K562 (cell line): Measurements from ENCODE around the gene FUT6. TPM values are rescaled to one million over a fixed set of nuclear protein-coding genes. Genes with fewer than 3 reads are reported as not detected.
A peak's percentile ranks its signal among the peaks of the same experiment; 100 is the strongest.

ENCODE experiments used
- CREB3L1 ChIP-seq: fragments of 450-650 bp; IDR thresholded peaks from 2 replicates; pipeline ENCODE4 v1.6.1; 2014; ENCODE audit warnings: low read depth, mild to moderate bottlenecking, moderate library complexity, borderline replicate concordance
- FOSL1 ChIP-seq: fragments of 200-800 bp; sonication (Bioruptor generic); conservative IDR thresholded peaks from 2 replicates; pipeline ENCODE4 v1.6.1; 2016; ENCODE audit warnings: missing genetic modification characterization, missing compliant biosample characterization
- HCFC1 ChIP-seq: IDR thresholded peaks from 2 replicates; pipeline ENCODE4 v1.6.1; 2012; ENCODE audit warnings: low read depth, low read length, improper control_type of control experiment
- HDAC1 ChIP-seq, 2 experiments: fragments of 450-650 bp; IDR thresholded peaks; 2 replicates each; pipeline ENCODE4 v1.6.1; 2016 to 2017; ENCODE audit warnings: inconsistent platforms in 1 of 2, mild to moderate bottlenecking in 1 of 2, moderate library complexity in 1 of 2
- MAFG ChIP-seq: fragments of 450-650 bp; conservative IDR thresholded peaks from 2 replicates; pipeline ENCODE4 v1.6.1; 2016; ENCODE audit warnings: missing genetic modification characterization, missing compliant biosample characterization
- MEF2A ChIP-seq: IDR thresholded peaks from 2 replicates; pipeline ENCODE4 v1.6.1; 2011; ENCODE audit warnings: low read depth, mild to moderate bottlenecking, low read length, moderate library complexity; ENCODE audit not compliant: control insufficient read depth
- MXI1 ChIP-seq: IDR thresholded peaks from 2 replicates; pipeline ENCODE4 v1.6.1; 2011; ENCODE audit warnings: low read depth, mild to moderate bottlenecking, improper control_type of control experiment, low read length
- MYBL2 ChIP-seq, 2 experiments: fragments of 450-650 bp in 1 of 2; sonication (generic) in 1 of 2; formaldehyde crosslinking in 1 of 2; IDR thresholded peaks; 2 replicates each; pipeline versions ENCODE4 v1.6.1 to v1.8.1; 2017 to 2022; ENCODE audit warnings: borderline replicate concordance in 1 of 2, inconsistent platforms in 1 of 2, low read depth in 1 of 2, mild to moderate bottlenecking in 1 of 2, missing genetic modification reagents in 1 of 2, moderate library complexity in 1 of 2
- NCOA6 ChIP-seq: fragments of 450-650 bp; IDR thresholded peaks from 2 replicates; pipeline ENCODE4 v1.6.1; 2017; ENCODE audit warnings: mild to moderate bottlenecking
- TAF9B ChIP-seq: fragments of 450-650 bp; IDR thresholded peaks from 2 replicates; pipeline ENCODE4 v1.6.1; 2018; ENCODE audit warnings: mild to moderate bottlenecking; ENCODE audit not compliant: partially characterized antibody
- XRCC5 ChIP-seq: fragments of 200-400 bp; formaldehyde crosslinking; IDR thresholded peaks from 2 replicates; pipeline ENCODE4 v1.6.1; 2017; ENCODE audit warnings: low read depth, mild to moderate bottlenecking, low read length
- ZNF133 ChIP-seq: fragments of 250-450 bp; sonication (Bioruptor Pico); IDR thresholded peaks from 2 replicates; pipeline ENCODE4 v1.4.0; 2020; ENCODE audit warnings: mild to moderate bottlenecking
- ZNF224 ChIP-seq: sonication (generic); formaldehyde crosslinking; IDR thresholded peaks from 2 replicates; pipeline ENCODE4 v1.8.0; 2022; ENCODE audit warnings: mild to moderate bottlenecking, missing genetic modification reagents
- ZNF76 ChIP-seq: fragments of 250-450 bp; sonication (Bioruptor Pico); IDR thresholded peaks from 2 replicates; pipeline ENCODE4 v1.4.0; 2020; ENCODE audit warnings: mild to moderate bottlenecking, moderate library complexity, borderline replicate concordance
- polyA plus RNA-seq, 8 experiments: library from polyadenylated mRNA; depleted of rRNA in 4 of 8; stranded (reverse) in 5 of 8; unstranded in 3 of 8; fragments of >200 nt; fragmentation: Nextera tagmentation in 2 of 8; fragmentation: Illumina TruSeq in 1 of 8; extraction: Ambion mirVana in 2 of 8; extraction: Trizol in 1 of 8; gene quantifications; 2 replicates each; pipeline versions ENCODE4 v1.2.1 to v1.2.3, GENCODE V29; 2011 to 2014; ENCODE audit warnings: inconsistent platforms in 1 of 8, missing spikeins in 1 of 8
- total RNA-seq, 7 experiments: library from RNA; depleted of rRNA in 6 of 7; stranded (reverse); fragments of >200 nt in 6 of 7; fragmentation: Illumina TruSeq in 2 of 7; extraction: Trizol in 2 of 7; gene quantifications; 2 replicates each; pipeline versions ENCODE4 v1.2.1 to v1.2.3, GENCODE V29; 2011 to 2021; ENCODE audit warnings: low replicate concordance in 1 of 7
- TF ChIP-seq, protein P1 (sequence below), 2 experiments: fragments of 450-650 bp; formaldehyde crosslinking in 1 of 2; IDR thresholded peaks; 2 replicates each; pipeline versions ENCODE4 v1.4.0 to v1.6.1; 2014 to 2020; ENCODE audit warnings: mild to moderate bottlenecking in 2 of 2, borderline replicate concordance in 1 of 2, low read depth in 1 of 2
- TF ChIP-seq, protein P2 (sequence below): fragments of 450-650 bp; IDR thresholded peaks from 2 replicates; pipeline ENCODE4 v1.6.1; 2016; ENCODE audit warnings: antibody characterized with exemption

FUT6 gene
- total and polyA plus RNA-seq, 9 of the 15 experiments (the other 6 are each of a cell fraction or from before 2014, with no cell fraction given): 0.04 TPM; not detected in 8

- TF ChIP-seq, protein P1, sequence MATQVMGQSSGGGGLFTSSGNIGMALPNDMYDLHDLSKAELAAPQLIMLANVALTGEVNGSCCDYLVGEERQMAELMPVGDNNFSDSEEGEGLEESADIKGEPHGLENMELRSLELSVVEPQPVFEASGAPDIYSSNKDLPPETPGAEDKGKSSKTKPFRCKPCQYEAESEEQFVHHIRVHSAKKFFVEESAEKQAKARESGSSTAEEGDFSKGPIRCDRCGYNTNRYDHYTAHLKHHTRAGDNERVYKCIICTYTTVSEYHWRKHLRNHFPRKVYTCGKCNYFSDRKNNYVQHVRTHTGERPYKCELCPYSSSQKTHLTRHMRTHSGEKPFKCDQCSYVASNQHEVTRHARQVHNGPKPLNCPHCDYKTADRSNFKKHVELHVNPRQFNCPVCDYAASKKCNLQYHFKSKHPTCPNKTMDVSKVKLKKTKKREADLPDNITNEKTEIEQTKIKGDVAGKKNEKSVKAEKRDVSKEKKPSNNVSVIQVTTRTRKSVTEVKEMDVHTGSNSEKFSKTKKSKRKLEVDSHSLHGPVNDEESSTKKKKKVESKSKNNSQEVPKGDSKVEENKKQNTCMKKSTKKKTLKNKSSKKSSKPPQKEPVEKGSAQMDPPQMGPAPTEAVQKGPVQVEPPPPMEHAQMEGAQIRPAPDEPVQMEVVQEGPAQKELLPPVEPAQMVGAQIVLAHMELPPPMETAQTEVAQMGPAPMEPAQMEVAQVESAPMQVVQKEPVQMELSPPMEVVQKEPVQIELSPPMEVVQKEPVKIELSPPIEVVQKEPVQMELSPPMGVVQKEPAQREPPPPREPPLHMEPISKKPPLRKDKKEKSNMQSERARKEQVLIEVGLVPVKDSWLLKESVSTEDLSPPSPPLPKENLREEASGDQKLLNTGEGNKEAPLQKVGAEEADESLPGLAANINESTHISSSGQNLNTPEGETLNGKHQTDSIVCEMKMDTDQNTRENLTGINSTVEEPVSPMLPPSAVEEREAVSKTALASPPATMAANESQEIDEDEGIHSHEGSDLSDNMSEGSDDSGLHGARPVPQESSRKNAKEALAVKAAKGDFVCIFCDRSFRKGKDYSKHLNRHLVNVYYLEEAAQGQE (IDR thresholded peaks at IDR 0.05; ENCODE audit: borderline replicate concordance): peak; percentile 77
- TF ChIP-seq, protein P1 (CRISPR knock-in tag; IDR thresholded peaks at IDR 0.05; ENCODE audit: low read depth): no peak
- TF ChIP-seq ZNF224 (no peak), ZNF76 (CRISPR knock-in tag) (no peak), MAFG (no peak), MYBL2 (IDR thresholded peaks at IDR 0.05; ENCODE audit: low read depth) (no peak), MYBL2 (CRISPR knock-in tag; IDR thresholded peaks at IDR 0.05; ENCODE audit: borderline replicate concordance) (no peak), ZNF133 (no peak), FOSL1 (tag) (no peak), TAF9B (no peak), CREB3L1 (peak; percentile 36; the same call in 1 of the 2 replicates), MXI1 (no peak), HDAC1 (IDR thresholded peaks at IDR 0.05) (0 out of 4 replicates have a peak, but pooled peaks of 1 of the 2 experiments have one; percentile 45), HCFC1 (peak; percentile 31; the same call in 1 of the 2 replicates), NCOA6 (peak; percentile 96), MEF2A (no peak), XRCC5 (peak; percentile 59; the same call in 1 of the 2 replicates)
- TF ChIP-seq, protein P2, sequence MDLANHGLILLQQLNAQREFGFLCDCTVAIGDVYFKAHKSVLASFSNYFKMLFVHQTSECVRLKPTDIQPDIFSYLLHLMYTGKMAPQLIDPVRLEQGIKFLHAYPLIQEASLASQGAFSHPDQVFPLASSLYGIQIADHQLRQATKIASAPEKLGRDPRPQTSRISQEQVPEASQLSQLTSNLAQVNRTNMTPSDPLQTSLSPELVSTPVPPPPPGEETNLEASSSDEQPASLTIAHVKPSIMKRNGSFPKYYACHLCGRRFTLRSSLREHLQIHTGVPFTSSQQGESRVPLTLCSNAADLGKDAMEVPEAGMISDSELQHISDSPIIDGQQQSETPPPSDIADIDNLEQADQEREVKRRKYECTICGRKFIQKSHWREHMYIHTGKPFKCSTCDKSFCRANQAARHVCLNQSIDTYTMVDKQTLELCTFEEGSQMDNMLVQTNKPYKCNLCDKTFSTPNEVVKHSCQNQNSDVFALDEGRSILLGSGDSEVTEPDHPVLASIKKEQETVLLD: 0 out of 2 replicates have a peak, but pooled peaks have one; percentile 33
Observed at GRCh38 chr19:5805462-5806132, 33.9 kb downstream of the FUT6 start (continued).
